ENCODE measurements around the gene AQP12A.

AQP12A gene

DNA sequence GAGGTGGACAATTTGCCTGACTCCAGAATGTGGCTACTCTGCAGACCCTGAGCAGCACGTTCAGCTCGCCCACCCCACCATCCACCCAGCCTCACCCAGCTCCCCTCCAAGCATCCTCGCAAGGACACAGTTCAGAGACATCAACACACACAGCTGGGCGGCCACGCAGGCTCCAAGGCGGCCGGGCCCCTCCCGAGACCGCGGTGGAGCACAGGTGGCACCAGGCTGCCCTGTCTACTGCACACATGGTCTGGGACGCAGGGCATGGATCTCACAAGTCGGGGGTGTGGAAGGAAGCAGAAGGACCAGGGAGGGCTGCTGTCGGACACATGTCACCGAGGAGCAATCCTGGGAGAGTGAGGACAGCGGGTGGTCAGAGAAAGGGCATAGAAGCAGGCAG lies 36.2 kb downstream of the AQP12A start:
- DNase-seq (ENCODE audit: extremely low read depth, insufficient read length) = no peak
- Histone ChIP-seq H3K36me3 (ENCODE audit: control insufficient read depth, insufficient read depth, low read length) (no peaks in the 10 kb centered on the region), H3K27me3 (replicated peaks; ENCODE audit: control insufficient read depth, insufficient read depth, low read length) (no peaks in the 10 kb centered on the region), H3K4me3 (replicated peaks; ENCODE audit: low read depth, low read length) (no peak overlapping the region)
- TF ChIP-seq, protein P1, sequence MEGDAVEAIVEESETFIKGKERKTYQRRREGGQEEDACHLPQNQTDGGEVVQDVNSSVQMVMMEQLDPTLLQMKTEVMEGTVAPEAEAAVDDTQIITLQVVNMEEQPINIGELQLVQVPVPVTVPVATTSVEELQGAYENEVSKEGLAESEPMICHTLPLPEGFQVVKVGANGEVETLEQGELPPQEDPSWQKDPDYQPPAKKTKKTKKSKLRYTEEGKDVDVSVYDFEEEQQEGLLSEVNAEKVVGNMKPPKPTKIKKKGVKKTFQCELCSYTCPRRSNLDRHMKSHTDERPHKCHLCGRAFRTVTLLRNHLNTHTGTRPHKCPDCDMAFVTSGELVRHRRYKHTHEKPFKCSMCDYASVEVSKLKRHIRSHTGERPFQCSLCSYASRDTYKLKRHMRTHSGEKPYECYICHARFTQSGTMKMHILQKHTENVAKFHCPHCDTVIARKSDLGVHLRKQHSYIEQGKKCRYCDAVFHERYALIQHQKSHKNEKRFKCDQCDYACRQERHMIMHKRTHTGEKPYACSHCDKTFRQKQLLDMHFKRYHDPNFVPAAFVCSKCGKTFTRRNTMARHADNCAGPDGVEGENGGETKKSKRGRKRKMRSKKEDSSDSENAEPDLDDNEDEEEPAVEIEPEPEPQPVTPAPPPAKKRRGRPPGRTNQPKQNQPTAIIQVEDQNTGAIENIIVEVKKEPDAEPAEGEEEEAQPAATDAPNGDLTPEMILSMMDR (IDR thresholded peaks at IDR 0.05; ENCODE audit: insufficient read depth, low read length, poor library complexity, severe bottlenecking) = no peak

DNA sequence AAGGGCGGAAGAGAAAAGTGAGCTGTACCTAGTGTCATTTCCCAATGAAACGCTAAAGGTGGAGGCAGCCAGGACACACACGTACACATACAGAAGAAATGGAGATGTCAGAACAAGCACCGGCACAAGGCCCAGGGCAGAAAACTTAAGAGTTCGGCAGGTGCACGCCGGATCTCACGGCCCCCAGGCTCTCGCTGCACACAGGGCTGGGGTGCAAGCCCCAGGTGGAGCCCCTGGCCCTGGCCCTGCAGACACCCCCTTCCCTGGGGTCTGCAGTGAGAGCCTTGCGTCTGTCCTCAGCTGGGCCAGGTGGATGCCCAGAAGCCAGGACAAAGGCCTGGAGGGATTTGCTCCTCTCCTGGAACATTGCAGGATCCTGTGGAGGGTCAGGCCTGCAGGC lies 36.7 kb downstream of the AQP12A start:
- H3K4me3 ChIP-seq (replicated peaks; ENCODE audit: low read depth, low read length) = no peak overlapping the region
- no peaks in the 10 kb centered on the region for H3K36me3 ChIP-seq (ENCODE audit: control insufficient read depth, insufficient read depth, low read length)
- TF ChIP-seq, protein P1 (IDR thresholded peaks at IDR 0.05; ENCODE audit: insufficient read depth, low read length, poor library complexity, severe bottlenecking) = no peak
- DNase-seq (ENCODE audit: extremely low read depth, insufficient read length) = no peak
- no peaks in the 10 kb centered on the region for H3K27me3 ChIP-seq (replicated peaks; ENCODE audit: control insufficient read depth, insufficient read depth, low read length)

DNA sequence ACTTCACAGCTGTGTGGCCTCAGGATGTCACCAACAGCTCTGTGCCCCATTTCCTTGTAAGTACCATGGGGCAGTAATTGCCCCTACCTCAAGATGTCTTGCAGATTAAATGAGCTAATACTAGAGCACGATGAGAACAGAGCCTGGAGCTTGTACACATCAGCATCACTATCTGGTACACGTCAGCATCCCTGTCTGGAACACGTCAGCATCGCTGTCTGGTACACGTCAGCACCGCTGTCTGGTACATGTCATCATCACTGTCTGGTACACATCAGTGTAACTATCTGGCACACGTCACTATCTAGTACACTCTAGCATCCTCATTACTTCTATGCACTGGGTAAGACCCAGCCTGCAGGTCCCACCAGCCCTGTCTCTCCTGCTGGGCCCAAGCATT lies 37.2 kb downstream of the AQP12A start:
- H3K36me3 ChIP-seq (ENCODE audit: control insufficient read depth, insufficient read depth, low read length) = no peaks in the 10 kb centered on the region
- no peak overlapping the region for H3K4me3 ChIP-seq (replicated peaks; ENCODE audit: low read depth, low read length)
- H3K27me3 ChIP-seq (replicated peaks; ENCODE audit: control insufficient read depth, insufficient read depth, low read length) = no peaks in the 10 kb centered on the region
- TF ChIP-seq, protein P1 (IDR thresholded peaks at IDR 0.05; ENCODE audit: insufficient read depth, low read length, poor library complexity, severe bottlenecking) = no peak
- no peak for DNase-seq (ENCODE audit: extremely low read depth, insufficient read length)

DNA sequence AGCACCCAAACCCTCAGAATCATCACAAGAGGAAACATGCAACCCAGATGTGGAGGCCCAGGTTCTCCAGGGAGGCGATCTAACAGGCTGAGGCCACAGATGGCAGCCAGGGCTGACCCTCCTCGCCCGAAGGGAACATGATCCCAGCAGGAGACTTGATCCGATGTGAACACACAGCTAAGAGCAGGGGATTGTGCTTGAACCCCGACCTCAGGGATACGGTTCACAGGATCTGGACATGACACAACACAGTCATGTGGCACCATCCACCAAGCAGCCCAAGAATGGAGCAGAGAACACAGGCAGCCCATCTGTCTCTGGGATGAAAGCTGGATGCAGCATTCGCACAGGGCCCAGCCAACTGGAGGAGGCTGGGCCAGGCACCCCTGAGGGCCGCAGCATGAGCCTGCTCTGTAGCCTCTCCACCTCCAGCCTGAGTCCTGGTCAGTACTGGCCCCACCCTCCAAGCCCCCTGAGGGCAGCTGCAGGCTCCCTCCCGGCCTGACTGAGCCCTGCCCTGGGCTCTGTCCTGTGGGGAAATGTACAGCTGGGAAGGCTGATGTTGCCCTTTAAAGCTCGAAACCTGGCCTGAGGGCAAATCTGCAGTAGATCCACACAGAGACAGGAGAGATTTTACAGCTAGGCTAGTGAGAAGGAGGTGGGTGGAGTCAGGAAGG lies 39.0 kb downstream of the AQP12A start:
- TF ChIP-seq, protein P1 (IDR thresholded peaks at IDR 0.05; ENCODE audit: insufficient read depth, low read length, poor library complexity, severe bottlenecking) = no peak
- no peaks in the 10 kb centered on the region for H3K36me3 ChIP-seq (ENCODE audit: control insufficient read depth, insufficient read depth, low read length)

DNA sequence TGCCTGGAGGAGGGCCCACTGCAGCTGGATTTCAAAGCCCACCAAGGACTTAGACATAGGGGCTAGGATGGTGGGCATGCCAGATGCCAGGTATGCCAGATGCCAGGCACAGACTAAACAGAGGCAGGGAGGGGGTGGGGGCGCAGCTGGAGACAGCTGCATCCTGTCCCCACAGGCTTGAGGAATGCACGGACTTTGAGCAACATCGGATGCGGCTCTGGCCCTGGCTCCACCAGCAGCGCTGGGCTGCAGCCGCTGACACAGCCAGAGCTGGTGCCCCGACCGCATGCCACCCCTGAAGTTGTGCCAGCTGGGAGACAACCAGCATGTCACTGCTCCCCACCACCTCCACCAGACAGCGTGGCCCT lies 39.5 kb downstream of the AQP12A start:
- Histone ChIP-seq H3K27me3 (replicated peaks; ENCODE audit: control insufficient read depth, insufficient read depth, low read length) (no peaks in the 10 kb centered on the region), H3K4me3 (replicated peaks; ENCODE audit: low read depth, low read length) (no peak overlapping the region), H3K36me3 (ENCODE audit: control insufficient read depth, insufficient read depth, low read length) (no peaks in the 10 kb centered on the region)
- TF ChIP-seq, protein P1 (IDR thresholded peaks at IDR 0.05; ENCODE audit: insufficient read depth, low read length, poor library complexity, severe bottlenecking) = no peak
- DNase-seq (ENCODE audit: extremely low read depth, insufficient read length) = no peak

More for the DNA sequence above, 39.0 kb downstream of the AQP12A start:
- H3K27me3 ChIP-seq (replicated peaks; ENCODE audit: control insufficient read depth, insufficient read depth, low read length) = no peaks in the 10 kb centered on the region
- no peak for DNase-seq (ENCODE audit: extremely low read depth, insufficient read length)
- H3K4me3 ChIP-seq (replicated peaks; ENCODE audit: low read depth, low read length) = no peak overlapping the region

DNA sequence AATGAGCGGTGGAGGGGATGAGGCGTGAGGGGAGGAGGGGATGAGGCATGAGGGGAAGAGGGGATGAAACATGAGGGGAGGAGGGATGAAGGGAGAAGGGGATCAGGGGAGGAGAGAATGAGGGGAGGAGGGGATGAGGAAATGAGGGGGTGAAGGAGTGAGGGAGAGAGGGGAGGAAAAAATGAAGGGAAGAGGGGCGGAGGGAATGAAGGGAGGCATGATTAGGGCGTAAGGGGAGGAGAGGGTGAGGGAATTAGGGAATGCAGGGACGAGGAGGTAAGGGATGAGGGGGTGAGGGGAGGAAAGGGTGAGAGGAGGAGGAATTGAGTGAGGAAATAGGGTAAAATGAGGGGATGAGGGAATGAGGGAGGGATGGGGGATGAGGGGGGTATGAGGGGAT lies 40.5 kb downstream of the AQP12A start:
- no peak for DNase-seq (ENCODE audit: extremely low read depth, insufficient read length)
- TF ChIP-seq, protein P1 (IDR thresholded peaks at IDR 0.05; ENCODE audit: insufficient read depth, low read length, poor library complexity, severe bottlenecking) = no peak
- Histone ChIP-seq H3K36me3 (ENCODE audit: control insufficient read depth, insufficient read depth, low read length) (no peaks in the 10 kb centered on the region), H3K27me3 (replicated peaks; ENCODE audit: control insufficient read depth, insufficient read depth, low read length) (no peaks in the 10 kb centered on the region), H3K4me3 (replicated peaks; ENCODE audit: low read depth, low read length) (no peak overlapping the region)

Data from GM06990 (cell line).